ENCODE data around the gene IMMT. TPM values are rescaled to one million over a fixed set of nuclear protein-coding genes. Genes with fewer than 3 reads are reported as not detected.

IMMT gene
- polyA plus RNA-seq, 1 experiment, result 69.2 TPM

DNA sequence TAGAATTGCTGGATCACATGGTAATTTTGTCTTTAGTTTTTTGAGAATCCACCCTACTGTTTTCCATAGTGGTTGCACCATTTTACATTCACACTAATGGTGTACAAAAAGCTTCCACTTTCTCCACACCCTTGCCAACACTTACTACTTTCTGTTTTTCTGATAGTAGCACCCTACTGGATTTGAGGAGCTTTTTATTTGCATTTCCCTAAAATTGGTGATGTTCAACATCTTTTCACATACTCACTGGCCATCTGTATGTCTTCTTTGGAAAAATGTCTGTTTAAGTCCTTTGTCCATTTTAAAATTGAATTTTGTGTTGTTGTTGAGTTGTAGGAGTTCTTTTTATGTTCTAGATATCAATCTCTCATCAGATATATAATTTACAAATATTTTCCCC lies 93.1 kb downstream of the IMMT start:
- H3K27ac ChIP-seq (ENCODE audit: low read depth, low read length), result no peak overlapping the region
- TF ChIP-seq, protein P1, sequence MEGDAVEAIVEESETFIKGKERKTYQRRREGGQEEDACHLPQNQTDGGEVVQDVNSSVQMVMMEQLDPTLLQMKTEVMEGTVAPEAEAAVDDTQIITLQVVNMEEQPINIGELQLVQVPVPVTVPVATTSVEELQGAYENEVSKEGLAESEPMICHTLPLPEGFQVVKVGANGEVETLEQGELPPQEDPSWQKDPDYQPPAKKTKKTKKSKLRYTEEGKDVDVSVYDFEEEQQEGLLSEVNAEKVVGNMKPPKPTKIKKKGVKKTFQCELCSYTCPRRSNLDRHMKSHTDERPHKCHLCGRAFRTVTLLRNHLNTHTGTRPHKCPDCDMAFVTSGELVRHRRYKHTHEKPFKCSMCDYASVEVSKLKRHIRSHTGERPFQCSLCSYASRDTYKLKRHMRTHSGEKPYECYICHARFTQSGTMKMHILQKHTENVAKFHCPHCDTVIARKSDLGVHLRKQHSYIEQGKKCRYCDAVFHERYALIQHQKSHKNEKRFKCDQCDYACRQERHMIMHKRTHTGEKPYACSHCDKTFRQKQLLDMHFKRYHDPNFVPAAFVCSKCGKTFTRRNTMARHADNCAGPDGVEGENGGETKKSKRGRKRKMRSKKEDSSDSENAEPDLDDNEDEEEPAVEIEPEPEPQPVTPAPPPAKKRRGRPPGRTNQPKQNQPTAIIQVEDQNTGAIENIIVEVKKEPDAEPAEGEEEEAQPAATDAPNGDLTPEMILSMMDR (IDR thresholded peaks at IDR 0.05; ENCODE audit: low read depth, low read length), result no peak
- ChIA-PET POLR2A (no interaction called here), CTCF (no interaction called here)
- peaks cover 2% of the 10 kb centered on the region; the same call in 1 of the 2 replicates for H3K9me3 ChIP-seq (ENCODE audit: control insufficient read depth, insufficient read depth, low read length)
- no peak overlapping the region for H3K4me3 ChIP-seq (ENCODE audit: low read depth, low read length)
- DNase-seq (ENCODE audit: low read depth, low spot score), result no peak
- H3K27me3 ChIP-seq (ENCODE audit: control insufficient read depth, insufficient read depth, low read length), result no peaks in the 10 kb centered on the region

DNA sequence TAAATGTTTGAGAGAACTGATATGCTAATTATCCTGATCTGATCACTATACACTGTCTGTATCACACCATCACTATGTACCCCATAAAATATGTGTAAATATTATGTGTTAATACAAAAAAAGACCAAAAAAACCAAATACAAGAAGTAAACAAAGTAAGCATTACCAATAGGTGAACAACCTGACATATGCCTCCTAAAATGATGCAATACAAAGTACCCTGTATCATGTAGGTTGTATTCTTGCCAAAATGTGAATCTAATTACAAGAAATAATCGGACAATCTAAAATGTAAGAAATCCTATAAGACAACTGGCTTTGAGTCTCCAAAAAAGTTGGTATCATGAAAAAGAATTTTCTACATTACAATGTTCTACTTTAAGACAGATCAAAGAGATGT lies 97.3 kb downstream of the IMMT start:
- TF ChIP-seq, protein P1 (IDR thresholded peaks at IDR 0.05; ENCODE audit: low read depth, low read length), result no peak
- Histone ChIP-seq H3K27me3 (ENCODE audit: control insufficient read depth, insufficient read depth, low read length) (no peaks in the 10 kb centered on the region), H3K4me3 (ENCODE audit: low read depth, low read length) (no peak overlapping the region), H3K27ac (ENCODE audit: low read depth, low read length) (no peak overlapping the region), H3K9me3 (ENCODE audit: control insufficient read depth, insufficient read depth, low read length) (no peaks in the 10 kb centered on the region)
- ChIA-PET POLR2A (no interaction called here), CTCF (no interaction called here)
- no peak for DNase-seq (ENCODE audit: low read depth, low spot score)

DNA sequence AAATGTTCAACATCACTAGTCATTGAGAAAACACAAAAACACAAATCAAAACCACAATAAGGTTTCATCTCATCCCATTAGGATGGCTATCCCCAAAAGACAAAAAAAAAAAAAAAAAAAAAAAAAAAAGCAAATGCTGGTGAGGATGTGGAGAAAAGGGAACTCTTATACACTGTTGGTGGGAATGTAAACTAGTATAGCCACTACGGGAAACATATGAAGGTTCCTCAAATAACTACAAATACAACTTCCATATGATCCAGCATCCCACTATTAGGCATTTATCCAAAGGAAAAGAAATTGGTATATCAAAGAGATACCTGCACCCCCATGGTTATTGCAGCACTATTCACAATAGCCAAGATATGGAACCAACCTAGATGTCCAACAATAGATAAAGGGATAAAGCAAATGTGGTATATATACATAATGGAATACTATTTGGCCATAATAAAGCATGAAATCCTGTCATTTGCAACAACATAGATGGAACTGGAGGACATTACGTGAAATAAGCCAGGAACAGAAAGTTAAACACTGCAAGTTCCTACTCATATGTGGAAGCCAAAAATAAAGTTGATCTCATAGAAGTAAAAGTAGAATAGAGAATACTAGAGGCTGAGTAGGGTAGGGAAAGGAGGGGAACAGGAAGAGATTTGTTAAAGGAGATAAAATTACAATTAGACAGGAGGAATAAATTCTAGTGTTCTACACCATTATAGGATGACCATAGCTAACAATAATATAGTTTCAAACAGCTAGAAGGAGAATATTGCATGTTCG lies 98.0 kb downstream of the IMMT start:
- POLR2A ChIA-PET, result no interaction called here
- Histone ChIP-seq H3K4me3 (ENCODE audit: low read depth, low read length) (no peak overlapping the region), H3K27me3 (ENCODE audit: control insufficient read depth, insufficient read depth, low read length) (no peaks in the 10 kb centered on the region), H3K9me3 (ENCODE audit: control insufficient read depth, insufficient read depth, low read length) (no peaks in the 10 kb centered on the region), H3K27ac (ENCODE audit: low read depth, low read length) (no peak overlapping the region)
- TF ChIP-seq, protein P1 (IDR thresholded peaks at IDR 0.05; ENCODE audit: low read depth, low read length), result no peak
- CTCF ChIA-PET, result interaction anchor here (1.0 kb wide), 1 partner anchor 270 kb away, joined by 3 read pairs; no protein-coding TSS in a partner anchor
- DNase-seq (ENCODE audit: low read depth, low spot score), result no peak

DNA sequence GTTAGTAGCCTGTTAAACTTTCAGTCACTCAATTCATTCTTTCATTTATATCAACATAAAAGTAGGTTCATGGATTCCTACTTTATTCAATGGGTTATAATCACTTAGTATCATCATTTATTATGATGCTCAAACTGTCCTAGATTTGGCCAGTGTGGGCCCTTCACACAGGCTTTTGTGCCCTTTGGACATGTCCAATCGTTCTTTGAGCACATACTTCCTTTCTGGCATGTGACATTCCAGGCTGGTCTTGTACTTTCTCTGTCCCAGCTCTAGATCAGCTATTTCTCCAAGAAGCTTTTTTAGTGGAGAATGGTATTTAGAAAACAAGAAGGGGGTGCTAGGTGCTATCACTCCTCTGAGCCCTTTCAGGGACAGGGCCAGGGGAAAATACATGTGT lies 101.0 kb downstream of the IMMT start:
- Histone ChIP-seq H3K9me3 (ENCODE audit: control insufficient read depth, insufficient read depth, low read length) (no peaks in the 10 kb centered on the region), H3K27me3 (ENCODE audit: control insufficient read depth, insufficient read depth, low read length) (no peaks in the 10 kb centered on the region), H3K4me3 (ENCODE audit: low read depth, low read length) (no peak overlapping the region), H3K27ac (ENCODE audit: low read depth, low read length) (no peak overlapping the region)
- ChIA-PET CTCF (no interaction called here), POLR2A (no interaction called here)
- TF ChIP-seq, protein P1 (IDR thresholded peaks at IDR 0.05; ENCODE audit: low read depth, low read length), result no peak
- no peak for DNase-seq (ENCODE audit: low read depth, low spot score)

Small RNAs within 50 kb of the gene (small RNA-seq; reads per million reads assigned to genes)
- gene MIR4779 (ENCODE audit: insufficient read length, low read depth) (not detected), gene RF00019 (ENCODE audit: insufficient read length, low read depth) (not detected), gene SNORD94 (ENCODE audit: insufficient read length, low read depth) (8.9 reads per million, percentile 68 among the genes with 10 or more reads in this experiment)

Other genes with a start within 250 kb of the IMMT start
- gene POLR1A, start 89.6 kb downstream of the IMMT start, polyA plus RNA-seq (2011; rRNA removed), result 11.1 and 11.9 TPM in 2 replicates
- 71.8 and 90.2 TPM in 2 replicates for gene PTCD3, start 89.2 kb downstream of the IMMT start, polyA plus RNA-seq (2011; rRNA removed)
- gene MRPL35, start 4.0 kb upstream of the IMMT start, polyA plus RNA-seq (2011; rRNA removed), result 42.2 and 48.2 TPM in 2 replicates
- 0.07 and 0.10 TPM in 2 replicates for gene REEP1, start 142.2 kb upstream of the IMMT start, polyA plus RNA-seq (2011; rRNA removed)
- gene KDM3A, start 245.9 kb upstream of the IMMT start, polyA plus RNA-seq (2011; rRNA removed), result 24.2 and 33.0 TPM in 2 replicates

Measured in AG04450 (cell line).